HG02798 (cell line): ENCODE results near the gene HSH2D.
"Not testable (repeated sequence)": the region's sequence is repeated elsewhere in the genome, so short reads cannot be mapped to it uniquely, and the experiment has no call there.

ENCODE experiments used
- ATAC-seq: cut with Tn5 transposase; IDR thresholded peaks from one replicate; pipeline ENCODE4 v1.9.1; 2021; ENCODE audit warnings: mild to moderate bottlenecking; ENCODE audit not compliant: unreplicated experiment, poor library complexity

The HSH2D gene, protein sequence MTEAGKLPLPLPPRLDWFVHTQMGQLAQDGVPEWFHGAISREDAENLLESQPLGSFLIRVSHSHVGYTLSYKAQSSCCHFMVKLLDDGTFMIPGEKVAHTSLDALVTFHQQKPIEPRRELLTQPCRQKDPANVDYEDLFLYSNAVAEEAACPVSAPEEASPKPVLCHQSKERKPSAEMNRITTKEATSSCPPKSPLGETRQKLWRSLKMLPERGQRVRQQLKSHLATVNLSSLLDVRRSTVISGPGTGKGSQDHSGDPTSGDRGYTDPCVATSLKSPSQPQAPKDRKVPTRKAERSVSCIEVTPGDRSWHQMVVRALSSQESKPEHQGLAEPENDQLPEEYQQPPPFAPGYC

GRCh38 chr19:16143399-16144215 is at the start of gene HSH2D:
Gene HSH2D, plus strand, starts transcription at chr19:16143685. Its CDS starts 5,066 bp downstream, at chr19:16148751.
- peak; percentile 70 for ATAC-seq

DNA sequence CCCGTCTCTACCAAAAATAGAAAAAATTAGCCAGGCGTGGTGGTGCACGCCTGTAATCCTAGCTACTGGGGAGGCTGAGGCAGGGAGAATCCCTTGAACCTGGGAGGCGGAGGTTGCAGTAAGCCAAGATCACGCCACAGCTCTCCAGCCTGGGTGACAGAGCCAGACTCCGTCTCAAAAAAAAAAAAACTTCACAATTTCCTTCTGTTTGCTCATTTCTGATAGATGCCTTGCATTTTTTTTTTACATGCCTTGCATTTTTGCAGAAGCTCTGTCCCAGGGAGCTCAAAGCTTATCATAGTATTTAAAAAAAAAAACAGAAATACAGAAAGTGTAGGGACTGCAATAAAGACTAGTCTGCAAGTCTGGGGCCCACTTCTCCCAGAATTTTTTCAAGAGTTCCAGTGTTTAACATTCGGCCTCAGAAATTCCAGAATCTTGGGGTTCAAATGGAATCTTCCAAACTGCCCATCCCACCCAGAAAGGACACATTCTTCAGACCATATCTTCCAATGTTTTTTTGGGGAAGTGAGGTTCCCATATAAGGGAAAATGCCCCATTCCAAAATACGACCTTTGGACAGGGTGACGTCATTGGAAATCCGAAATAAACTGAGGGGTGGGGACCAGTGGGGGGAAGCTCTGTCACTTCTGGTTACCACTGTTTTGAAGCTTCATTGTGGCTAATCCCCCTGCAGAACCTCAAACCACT is 49.0 kb upstream of the HSH2D start:
- ATAC-seq = no peak

DNA sequence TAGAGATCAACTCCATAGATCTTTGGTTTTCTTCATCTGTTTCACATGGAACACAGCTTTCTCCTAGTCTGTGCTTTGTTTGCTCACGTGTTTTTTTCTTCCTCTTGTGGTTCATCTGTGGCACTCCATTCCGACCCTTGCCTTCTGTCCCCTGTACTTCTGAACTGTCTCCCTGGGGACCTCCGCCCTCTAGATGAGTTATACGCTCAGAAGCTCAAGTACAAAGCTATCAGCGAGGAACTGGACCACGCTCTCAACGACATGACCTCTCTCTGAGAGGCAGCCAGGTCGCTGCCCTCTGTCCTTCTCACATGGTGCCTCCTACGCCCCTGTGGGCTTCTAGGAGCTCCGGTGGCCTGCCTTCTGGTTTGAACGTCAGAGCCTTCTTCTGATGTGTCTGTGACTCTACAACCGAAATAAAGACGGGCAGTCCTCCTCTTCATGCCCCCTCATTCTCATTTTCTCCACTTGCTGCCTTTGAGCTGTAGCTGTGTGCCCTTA is 48.4 kb upstream of the HSH2D start:
- ATAC-seq = no peak

GRCh38 chr19:16096280-16096855 is 47.1 kb upstream of the HSH2D start:
- no peak for ATAC-seq

DNA sequence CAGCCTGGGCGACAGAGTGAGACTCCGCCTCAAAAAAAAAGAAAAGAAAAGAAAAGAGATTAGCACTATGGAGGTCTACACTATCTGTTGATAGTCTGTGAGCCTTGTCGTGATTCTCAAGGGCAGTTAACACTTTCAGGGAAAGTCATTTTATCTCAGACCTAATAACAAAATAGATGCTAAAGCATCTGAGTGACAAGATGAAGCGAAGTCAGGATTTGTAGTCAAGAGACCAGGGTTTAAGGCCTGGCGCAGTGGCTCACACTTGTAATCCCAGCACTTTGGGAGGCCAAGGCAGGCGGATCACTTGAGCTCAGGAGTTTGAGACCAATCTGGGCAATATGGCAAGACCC is 45.1 kb upstream of the HSH2D start:
- no peak for ATAC-seq

DNA sequence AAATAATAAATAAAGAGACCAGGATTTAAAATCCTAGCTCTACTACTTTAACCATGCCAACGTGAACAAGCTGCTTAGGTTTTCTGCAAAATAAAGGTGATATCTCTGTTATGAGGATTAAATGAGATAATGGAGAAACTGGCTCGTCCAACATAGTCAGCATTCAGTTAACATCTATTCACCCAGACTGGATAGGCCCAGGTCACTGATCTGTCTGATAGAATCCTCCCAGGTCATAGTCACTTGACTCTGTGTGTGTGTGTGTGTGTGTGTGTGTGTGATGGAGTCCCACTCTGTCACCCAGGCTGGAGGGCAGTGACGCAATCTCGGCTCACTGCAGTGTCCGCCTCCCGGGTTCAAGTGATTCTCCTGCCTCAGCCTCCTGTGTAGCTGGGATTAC is 44.7 kb upstream of the HSH2D start:
- no peak for ATAC-seq

DNA sequence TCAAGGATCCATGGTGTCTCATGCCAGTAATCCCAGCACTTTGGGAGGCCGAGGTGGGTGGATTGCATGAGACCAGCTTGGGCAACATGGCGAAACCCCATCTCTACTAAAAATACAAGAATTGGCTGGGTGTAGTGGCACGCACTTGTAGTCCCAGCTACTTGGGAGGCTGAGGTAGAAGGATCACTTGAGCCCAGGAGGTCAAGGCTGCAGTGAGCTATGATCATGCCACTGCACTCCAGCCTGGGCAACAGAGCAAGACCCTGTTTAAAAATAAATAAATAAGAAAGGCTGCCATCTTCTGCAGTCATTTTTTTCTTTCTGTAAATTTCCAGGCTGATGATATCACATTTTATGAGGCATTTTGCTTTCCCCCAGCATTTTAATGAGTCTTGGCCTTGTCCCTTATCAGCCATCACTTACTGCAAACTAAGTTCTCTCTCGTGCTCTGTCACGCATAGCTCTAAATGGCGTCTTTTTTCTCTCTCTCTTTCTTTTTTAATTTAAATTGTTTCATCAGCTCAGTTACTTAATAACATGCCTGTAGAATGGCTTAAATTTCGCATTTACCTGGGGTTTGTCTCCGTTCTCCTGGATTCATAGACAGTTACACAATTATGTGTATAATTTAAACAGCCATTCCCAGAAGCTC is 44.0 kb upstream of the HSH2D start:
- not testable (repeated sequence) for ATAC-seq

DNA sequence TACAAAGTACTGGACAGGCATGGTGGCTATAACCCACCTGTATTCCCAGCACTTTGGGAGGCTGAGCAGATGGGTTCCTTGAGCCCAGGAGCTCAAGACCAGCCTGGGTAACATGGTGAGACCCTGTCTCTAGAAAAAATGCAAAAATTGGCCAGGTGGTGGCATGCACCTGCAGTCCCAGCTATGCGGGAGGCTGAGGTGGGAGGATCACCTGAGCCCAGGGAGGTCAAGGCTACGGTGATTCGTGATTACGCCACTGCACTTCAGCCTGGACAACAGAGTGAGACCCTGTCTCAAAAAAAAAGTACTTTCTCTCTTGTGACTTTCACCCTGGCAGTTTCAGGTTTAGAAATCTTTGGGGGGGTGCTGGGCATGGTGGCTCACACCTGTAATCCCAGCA is 43.0 kb upstream of the HSH2D start:
- ATAC-seq = no peak

- no peak for ATAC-seq
These were observed 38.8 kb upstream of the HSH2D start for GRCh38 chr19:16104722-16105121.

DNA sequence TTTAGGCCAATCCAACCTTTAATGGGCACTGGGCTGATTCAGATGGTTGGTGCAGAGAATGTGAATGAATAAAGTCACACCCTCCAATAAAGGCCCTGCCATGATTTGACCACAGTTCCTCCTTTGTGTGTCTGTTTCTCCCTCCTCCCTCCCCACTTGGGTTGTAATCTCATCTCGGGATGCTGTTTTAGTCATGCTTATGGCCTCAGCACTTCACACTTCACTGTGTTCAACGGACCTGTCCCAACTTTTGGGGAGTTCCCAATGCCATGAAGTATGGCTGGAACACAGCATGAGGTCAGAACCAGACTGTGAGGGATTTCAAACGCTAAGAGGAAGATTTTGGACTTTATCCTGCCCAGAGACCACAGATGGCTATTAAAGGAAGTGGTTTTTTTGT is 37.4 kb upstream of the HSH2D start:
- no peak for ATAC-seq

- ATAC-seq = peak; percentile 92
These were observed 32.2 kb upstream of the HSH2D start, which contains the start of gene RAB8A for GRCh38 chr19:16111160-16111908. Gene RAB8A, plus strand, starts transcription at chr19:16111889. Its CDS starts 13 bp downstream, at chr19:16111902.

GRCh38 chr19:16111909-16112752 is 31.4 kb upstream of the HSH2D start:
- no peak for ATAC-seq

GRCh38 chr19:16112778-16113177 is 30.7 kb upstream of the HSH2D start:
- ATAC-seq = no peak

DNA sequence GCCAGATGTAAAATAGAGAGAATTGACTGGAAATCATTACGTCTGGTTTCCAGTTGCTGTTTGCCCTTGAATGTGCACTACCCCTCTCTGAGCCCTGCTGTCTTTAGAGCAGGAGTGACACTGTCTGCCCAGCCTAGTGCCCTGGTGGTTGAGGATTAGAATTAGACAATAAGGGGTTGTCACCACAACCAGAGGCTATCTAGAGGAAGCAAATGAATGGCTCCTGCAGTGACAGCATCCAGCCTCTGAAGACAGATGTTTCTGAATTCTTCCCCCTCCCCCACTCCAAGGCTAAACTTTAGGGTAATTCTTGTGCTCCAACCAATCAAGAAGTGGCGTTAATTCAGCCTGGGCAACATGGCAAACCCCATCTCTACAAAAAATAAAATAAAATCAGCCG is 29.8 kb upstream of the HSH2D start:
- no peak for ATAC-seq

DNA sequence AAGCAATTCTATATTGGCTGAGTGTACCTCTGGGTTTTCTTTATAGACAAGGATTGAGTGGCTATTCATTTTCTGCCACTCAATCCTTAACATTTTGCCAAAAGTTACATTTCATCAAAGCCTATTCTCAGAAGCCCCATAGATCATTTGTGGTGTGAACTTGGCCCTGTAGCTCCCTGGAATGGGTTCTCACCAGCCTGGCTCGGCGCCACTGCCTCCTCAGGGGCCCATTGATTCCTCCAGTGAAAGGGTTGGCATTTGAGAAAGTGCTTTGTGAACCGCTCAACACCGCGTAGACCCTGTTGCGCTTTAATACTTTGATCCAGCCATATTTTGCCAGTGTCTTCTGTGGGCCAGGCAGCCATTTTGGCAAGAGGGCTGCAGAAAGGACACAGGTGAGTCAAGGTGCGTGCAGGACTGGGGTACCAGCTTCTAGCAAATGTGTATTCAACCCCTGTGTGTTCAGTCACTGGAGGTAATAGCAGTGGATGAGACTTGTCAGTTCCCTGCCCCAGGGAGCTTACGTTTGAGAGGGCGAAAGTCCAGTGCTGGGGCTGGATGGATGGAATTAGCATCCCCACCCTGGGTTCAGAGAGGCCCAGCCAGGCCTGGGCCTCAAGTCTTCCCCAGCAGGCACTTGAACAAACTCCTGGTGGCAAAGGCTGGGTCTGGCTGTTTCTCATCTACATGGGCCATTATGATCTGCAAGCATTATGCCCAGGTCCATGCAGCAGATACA is 28.0 kb upstream of the HSH2D start:
- no peak for ATAC-seq

GRCh38 chr19:16116067-16116466 is 27.4 kb upstream of the HSH2D start:
- ATAC-seq = no peak

DNA sequence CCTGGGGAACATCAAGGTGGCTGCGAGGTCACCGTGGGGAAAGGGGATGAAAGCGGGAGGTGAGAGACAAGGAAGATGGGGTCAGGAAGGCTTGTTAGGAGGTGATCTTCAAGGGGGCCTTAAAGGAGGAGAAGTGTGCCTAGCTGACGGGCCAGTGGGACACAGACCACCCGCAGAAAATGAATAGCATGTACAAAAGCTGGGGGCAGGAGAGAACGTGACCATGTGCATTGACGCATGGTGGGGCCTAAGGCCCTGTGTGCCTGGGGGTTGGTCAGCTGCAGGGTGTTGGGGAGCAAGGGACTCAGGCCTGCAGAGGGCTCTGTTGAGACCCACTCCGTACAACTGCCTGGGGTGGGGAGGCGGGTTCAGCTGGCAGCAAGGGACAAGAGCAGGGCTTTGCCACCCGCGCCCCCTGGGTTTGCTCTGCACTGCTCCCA is 25.9 kb upstream of the HSH2D start:
- ATAC-seq = peak; percentile 27
